ENCODE results near the gene MED1. TPM values are rescaled to one million over a fixed set of nuclear protein-coding genes. Genes with fewer than 3 reads are reported as not detected.

The MED1 gene
- total RNA-seq, 1 experiment from 2014 or later: 41.5 TPM

DNA sequence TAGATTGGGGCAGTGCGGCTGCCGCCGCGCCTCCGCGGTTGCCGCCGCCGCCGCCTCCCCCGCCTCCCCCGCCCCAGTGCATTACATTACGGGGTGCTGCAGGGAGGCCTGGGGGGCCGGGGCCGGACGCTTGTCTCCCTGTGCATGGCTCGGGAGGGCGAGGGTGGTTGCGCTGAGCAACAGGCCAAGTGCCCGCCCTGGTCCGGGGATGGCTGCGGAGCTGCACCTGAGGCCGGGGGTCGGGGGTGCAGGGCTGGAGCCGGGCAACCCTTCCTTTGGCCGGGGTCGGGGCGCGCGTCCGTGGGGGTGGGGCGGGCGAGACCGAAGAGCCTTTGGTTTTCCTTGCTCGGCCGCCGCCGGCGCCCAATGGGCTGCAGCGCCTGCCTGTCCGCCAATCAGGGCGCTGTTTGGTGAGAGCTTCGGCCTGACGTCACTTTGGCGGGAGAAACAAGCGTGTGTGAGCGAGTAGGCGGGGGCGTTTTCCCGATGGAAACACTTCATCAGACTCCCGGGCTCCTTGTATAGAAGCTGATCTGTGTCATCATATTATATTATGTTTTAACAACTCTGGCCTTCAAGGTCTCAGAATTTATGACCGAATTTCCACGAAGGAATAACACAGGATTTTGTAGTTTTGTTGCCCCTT, 48.7 kb downstream of the MED1 start:
- Histone ChIP-seq H3K9me3 (ENCODE audit: low read depth, low read length, poor library complexity, severe bottlenecking) (no peaks in the 10 kb centered on the region), H3K36me3 (ENCODE audit: insufficient read depth, low read length, poor library complexity, severe bottlenecking) (peaks cover 2% of the 10 kb centered on the region), H3K27ac (ENCODE audit: low read depth, low read length, poor library complexity, severe bottlenecking) (peak overlapping the region; percentile 65), H3K27me3 (replicated peaks; ENCODE audit: insufficient read depth, low read depth, low read length, poor library complexity) (no peaks in the 10 kb centered on the region), H3K4me1 (ENCODE audit: insufficient read depth, low read length, poor library complexity, severe bottlenecking) (no peaks in the 10 kb centered on the region), H3K4me3 (ENCODE audit: low read depth, low read length, poor library complexity, severe bottlenecking) (peak overlapping the region; percentile 67)
- CTCF ChIA-PET: interaction anchor here (0.6 kb wide), 1 partner anchor 149 kb away, joined by 5 read pairs; no protein-coding TSS in a partner anchor
- peak; percentile 92 for DNase-seq (ENCODE audit: low spot score)
- POLR2A ChIA-PET (ENCODE audit: low non-redundant PET): no interaction called here
- intact Hi-C loops (cut with micrococcal nuclease; ENCODE audit: unreplicated experiment): no loop called here
- BruUV-seq (replicated peaks): no TSS peak
- no peak for TF ChIP-seq EZH2 (IDR thresholded peaks at IDR 0.05; ENCODE audit: borderline replicate concordance, low read depth, low read length, poor library complexity, severe bottlenecking)
- TF ChIP-seq, protein P1, sequence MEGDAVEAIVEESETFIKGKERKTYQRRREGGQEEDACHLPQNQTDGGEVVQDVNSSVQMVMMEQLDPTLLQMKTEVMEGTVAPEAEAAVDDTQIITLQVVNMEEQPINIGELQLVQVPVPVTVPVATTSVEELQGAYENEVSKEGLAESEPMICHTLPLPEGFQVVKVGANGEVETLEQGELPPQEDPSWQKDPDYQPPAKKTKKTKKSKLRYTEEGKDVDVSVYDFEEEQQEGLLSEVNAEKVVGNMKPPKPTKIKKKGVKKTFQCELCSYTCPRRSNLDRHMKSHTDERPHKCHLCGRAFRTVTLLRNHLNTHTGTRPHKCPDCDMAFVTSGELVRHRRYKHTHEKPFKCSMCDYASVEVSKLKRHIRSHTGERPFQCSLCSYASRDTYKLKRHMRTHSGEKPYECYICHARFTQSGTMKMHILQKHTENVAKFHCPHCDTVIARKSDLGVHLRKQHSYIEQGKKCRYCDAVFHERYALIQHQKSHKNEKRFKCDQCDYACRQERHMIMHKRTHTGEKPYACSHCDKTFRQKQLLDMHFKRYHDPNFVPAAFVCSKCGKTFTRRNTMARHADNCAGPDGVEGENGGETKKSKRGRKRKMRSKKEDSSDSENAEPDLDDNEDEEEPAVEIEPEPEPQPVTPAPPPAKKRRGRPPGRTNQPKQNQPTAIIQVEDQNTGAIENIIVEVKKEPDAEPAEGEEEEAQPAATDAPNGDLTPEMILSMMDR (conservative IDR thresholded peaks at IDR 0.05; ENCODE audit: low read depth, low read length): no peak

DNA sequence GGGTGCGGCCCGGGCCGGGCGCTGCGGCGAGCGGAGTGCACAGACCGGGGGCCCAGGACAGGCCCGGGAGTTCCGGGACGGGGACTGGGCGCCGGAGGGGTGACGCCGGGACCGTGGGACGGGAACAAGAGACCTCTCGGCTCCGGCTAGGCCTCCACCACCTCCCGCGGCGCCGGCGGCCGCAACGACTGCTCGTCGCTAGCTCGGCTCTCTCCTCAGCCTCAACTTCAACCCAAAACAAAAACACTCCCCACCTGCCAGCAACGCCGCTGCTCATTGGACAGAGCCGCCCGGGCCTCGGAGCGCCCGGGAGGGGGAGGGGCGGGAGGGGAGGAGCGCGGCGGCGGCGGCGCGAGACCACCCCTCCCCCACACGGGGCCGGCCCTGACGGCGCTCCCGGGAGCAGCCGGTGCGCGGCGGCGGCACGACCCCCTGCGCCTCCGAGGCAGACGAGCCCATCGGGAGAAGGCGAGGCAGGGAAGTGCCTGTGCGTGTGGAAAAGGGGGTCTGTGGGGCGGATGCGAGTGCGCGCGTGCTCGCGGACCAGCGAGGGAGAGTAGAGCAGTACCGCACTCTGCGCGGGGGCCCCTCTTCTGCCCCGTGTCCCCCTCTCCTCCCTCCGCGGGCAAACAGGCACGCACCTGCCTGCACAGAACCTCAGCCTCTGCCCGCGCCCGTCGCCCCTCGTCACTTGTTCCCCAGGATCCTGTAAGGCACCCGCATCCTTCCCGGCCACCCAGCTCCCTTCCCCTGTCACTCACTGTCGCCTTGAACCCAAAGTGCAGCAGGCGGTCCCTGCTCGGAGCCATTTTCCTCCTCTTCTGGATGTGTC, 49.4 kb downstream of the MED1 start, which contains the start of gene FBXL20:
Gene FBXL20 (minus strand): TSS at position 215 of the 832 bp plus-strand sequence. CDS start 224 bp downstream, outside the sequence.
- peak within 1 kb of the TSS; percentile 65 for H3K27ac ChIP-seq (ENCODE audit: low read depth, low read length, poor library complexity, severe bottlenecking)
- peak within 1 kb of the TSS; percentile 67 for H3K4me3 ChIP-seq (ENCODE audit: low read depth, low read length, poor library complexity, severe bottlenecking)

More for the DNA sequence above, 49.4 kb downstream of the MED1 start, which contains the start of gene FBXL20:
- peaks cover 2% of the 10 kb centered on the region for H3K36me3 ChIP-seq (ENCODE audit: insufficient read depth, low read length, poor library complexity, severe bottlenecking)
- peak; percentile 88 for DNase-seq (ENCODE audit: low spot score)
- H3K4me1 ChIP-seq (ENCODE audit: insufficient read depth, low read length, poor library complexity, severe bottlenecking): no peaks in the 10 kb centered on the region
- BruUV-seq (replicated peaks): no TSS peak
- intact Hi-C loops (cut with micrococcal nuclease; ENCODE audit: unreplicated experiment): no loop called here
- ChIA-PET POLR2A (ENCODE audit: low non-redundant PET) (interaction anchor here (0.7 kb wide), 1 partner anchor 52 kb away, joined by 9 read pairs; no protein-coding TSS in a partner anchor), CTCF (no interaction called here)
- no peak for TF ChIP-seq EZH2 (IDR thresholded peaks at IDR 0.05; ENCODE audit: borderline replicate concordance, low read depth, low read length, poor library complexity, severe bottlenecking)
- TF ChIP-seq, protein P1 (conservative IDR thresholded peaks at IDR 0.05; ENCODE audit: low read depth, low read length): no peak
- H3K27me3 ChIP-seq (replicated peaks; ENCODE audit: insufficient read depth, low read depth, low read length, poor library complexity): no peaks in the 10 kb centered on the region
- no peaks in the 10 kb centered on the region for H3K9me3 ChIP-seq (ENCODE audit: low read depth, low read length, poor library complexity, severe bottlenecking)
